ENCODE results near the gene THAP10. TPM values are rescaled to one million over a fixed set of nuclear protein-coding genes. Genes with fewer than 3 reads are reported as not detected.

Gene THAP10
- total RNA-seq, 6 experiments from 2014 or later: 4.2 to 5.8 (median 5.1) TPM

- Mint-ChIP-seq H3K9me3 (no peaks in the 10 kb centered on the region), H3K36me3 (ENCODE audit: low read depth) (peaks cover 27% of the 10 kb centered on the region), H3K27ac (peak overlapping the region; percentile 92), H3K27me3 (ENCODE audit: insufficient read depth) (no peaks in the 10 kb centered on the region; the same call in 1 of the 2 replicates), H3K4me3 (peak overlapping the region; percentile 95), H3K4me1 (ENCODE audit: low read depth) (peaks cover 72% of the 10 kb centered on the region)
- DNase-seq: peak; percentile 86
- TF ChIP-seq CTCF (IDR thresholded peaks at IDR 0.05): no peak
These were observed 39.5 kb downstream of the THAP10 start for GRCh38 chr15:70852501-70853317.

- H3K27me3 Mint-ChIP-seq (ENCODE audit: insufficient read depth): no peaks in the 10 kb centered on the region; the same call in 1 of the 2 replicates
- no peaks in the 10 kb centered on the region for H3K9me3 Mint-ChIP-seq
- TF ChIP-seq CTCF (IDR thresholded peaks at IDR 0.05): no peak
- peaks cover 64% of the 10 kb centered on the region for H3K4me1 Mint-ChIP-seq (ENCODE audit: low read depth)
- H3K4me3 Mint-ChIP-seq: peak overlapping the region; percentile 95
- peak overlapping the region; percentile 92 for H3K27ac Mint-ChIP-seq
- H3K36me3 Mint-ChIP-seq (ENCODE audit: low read depth): peaks cover 29% of the 10 kb centered on the region
- DNase-seq: no peak
These were observed 40.3 kb downstream of the THAP10 start for GRCh38 chr15:70851889-70852288.

GRCh38 chr15:70845602-70846360, 46.5 kb downstream of the THAP10 start:
- Mint-ChIP-seq H3K36me3 (ENCODE audit: low read depth) (peaks cover 34% of the 10 kb centered on the region), H3K27me3 (ENCODE audit: insufficient read depth) (no peaks in the 10 kb centered on the region), H3K27ac (no peak overlapping the region), H3K4me3 (no peak overlapping the region), H3K9me3 (no peaks in the 10 kb centered on the region), H3K4me1 (ENCODE audit: low read depth) (peaks cover 15% of the 10 kb centered on the region)
- no peak for TF ChIP-seq CTCF (IDR thresholded peaks at IDR 0.05)
- DNase-seq: no peak

GRCh38 chr15:70837476-70837875, 54.8 kb downstream of the THAP10 start:
- Mint-ChIP-seq H3K36me3 (ENCODE audit: low read depth) (peaks cover 58% of the 10 kb centered on the region), H3K4me1 (ENCODE audit: low read depth) (peaks cover 38% of the 10 kb centered on the region), H3K4me3 (no peak overlapping the region), H3K27ac (no peak overlapping the region), H3K9me3 (no peaks in the 10 kb centered on the region), H3K27me3 (ENCODE audit: insufficient read depth) (no peaks in the 10 kb centered on the region)
- no peak for DNase-seq
- TF ChIP-seq CTCF (IDR thresholded peaks at IDR 0.05): no peak

- Mint-ChIP-seq H3K9me3 (no peaks in the 10 kb centered on the region), H3K36me3 (ENCODE audit: low read depth) (peaks cover 53% of the 10 kb centered on the region), H3K4me3 (no peak overlapping the region), H3K27me3 (ENCODE audit: insufficient read depth) (no peaks in the 10 kb centered on the region), H3K4me1 (ENCODE audit: low read depth) (peaks cover 40% of the 10 kb centered on the region), H3K27ac (no peak overlapping the region)
- no peak for TF ChIP-seq CTCF (IDR thresholded peaks at IDR 0.05)
- no peak for DNase-seq
These were observed 56.4 kb downstream of the THAP10 start for GRCh38 chr15:70835841-70836240.

Measured in HFFc6 (cell line).